Muscle layer of duodenum (tissue), 2 donors: ENCODE measurements around the gene ARHGEF37.

Experiments used
- H3K27ac ChIP-seq: one replicate; pipeline ENCODE4 v1.7.0; 2013; ENCODE audit warnings: mild to moderate bottlenecking, low read length
- H3K27me3 ChIP-seq: one replicate; pipeline ENCODE4 v1.7.0; 2013; ENCODE audit warnings: low read depth, mild to moderate bottlenecking, control low read depth, low read length
- H3K36me3 ChIP-seq, 2 donors: one replicate each; pipeline ENCODE4 v1.7.0; 2013; ENCODE audit warnings: low read length in 2 of 2, control low read depth in 1 of 2, mild to moderate bottlenecking in 1 of 2; ENCODE audit not compliant: insufficient read depth in 2 of 2, control insufficient read depth in 1 of 2
- H3K4me1 ChIP-seq, 2 donors: one replicate each; pipeline ENCODE4 v1.7.0; 2013; ENCODE audit warnings: low read length in 2 of 2, mild to moderate bottlenecking in 2 of 2, control low read depth in 1 of 2, moderate library complexity in 1 of 2; ENCODE audit not compliant: insufficient read depth in 2 of 2, control insufficient read depth in 1 of 2
- H3K4me3 ChIP-seq, 2 donors: one replicate each; pipeline ENCODE4 v1.7.0; 2013; ENCODE audit warnings: low read length in 2 of 2, low read depth in 1 of 2, mild to moderate bottlenecking in 1 of 2
- H3K9me3 ChIP-seq, 2 donors: one replicate each; pipeline ENCODE4 v1.7.0; 2013; ENCODE audit warnings: low read length in 2 of 2, control low read depth in 1 of 2, mild to moderate bottlenecking in 1 of 2; ENCODE audit not compliant: control insufficient read depth in 1 of 2
- donor health status: healthy.

Gene ARHGEF37

DNA sequence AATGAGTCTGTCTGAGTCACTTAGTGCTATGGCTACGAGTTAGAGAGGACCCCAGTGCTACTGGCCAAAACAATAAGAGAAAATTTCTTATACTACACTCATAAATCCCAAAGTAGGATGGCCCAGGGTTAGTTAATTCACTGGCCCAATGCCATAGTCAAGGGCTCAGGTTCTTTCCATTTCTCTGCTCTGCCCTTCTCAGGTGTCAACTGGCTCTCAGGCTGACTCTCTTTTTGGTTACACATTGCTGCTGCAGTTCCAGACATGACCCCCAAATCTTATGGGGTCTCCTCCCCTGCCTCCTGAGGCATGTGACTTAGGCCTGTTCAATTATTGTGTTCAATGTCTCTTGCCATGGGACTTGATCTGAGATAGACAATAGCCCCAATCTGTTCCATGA is 70.4 kb downstream of the ARHGEF37 start:
- no peak overlapping the region for H3K4me3 ChIP-seq
- H3K9me3 ChIP-seq = no peaks in the 10 kb centered on the region
- no peak overlapping the region for H3K27ac ChIP-seq
- H3K4me1 ChIP-seq = no peaks in the 10 kb centered on the region
- H3K36me3 ChIP-seq = no peaks in the 10 kb centered on the region
- H3K27me3 ChIP-seq = no peaks in the 10 kb centered on the region

DNA sequence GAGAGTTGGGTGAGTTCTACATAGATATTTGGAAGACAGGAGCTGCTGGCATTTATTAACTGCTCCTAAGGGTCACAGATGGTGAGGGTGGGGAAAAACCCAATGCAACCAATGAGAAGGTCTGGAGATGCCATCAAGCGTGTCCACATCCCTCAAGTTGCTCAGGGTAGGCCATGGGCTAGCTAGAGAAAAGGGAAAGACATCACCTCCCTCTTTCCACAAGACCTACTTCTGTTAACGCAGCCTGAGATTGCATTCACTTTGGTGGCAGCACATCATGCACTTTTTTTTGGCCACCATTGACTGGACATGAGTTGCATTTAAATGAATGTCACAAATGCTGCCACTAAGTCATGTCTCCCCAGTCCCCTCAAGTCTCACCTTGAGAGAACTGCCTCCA is 71.4 kb downstream of the ARHGEF37 start:
- H3K36me3 ChIP-seq = no peaks in the 10 kb centered on the region
- no peaks in the 10 kb centered on the region for H3K9me3 ChIP-seq
- no peaks in the 10 kb centered on the region for H3K27me3 ChIP-seq
- no peak overlapping the region for H3K4me3 ChIP-seq
- no peak overlapping the region for H3K27ac ChIP-seq
- H3K4me1 ChIP-seq = no peaks in the 10 kb centered on the region

DNA sequence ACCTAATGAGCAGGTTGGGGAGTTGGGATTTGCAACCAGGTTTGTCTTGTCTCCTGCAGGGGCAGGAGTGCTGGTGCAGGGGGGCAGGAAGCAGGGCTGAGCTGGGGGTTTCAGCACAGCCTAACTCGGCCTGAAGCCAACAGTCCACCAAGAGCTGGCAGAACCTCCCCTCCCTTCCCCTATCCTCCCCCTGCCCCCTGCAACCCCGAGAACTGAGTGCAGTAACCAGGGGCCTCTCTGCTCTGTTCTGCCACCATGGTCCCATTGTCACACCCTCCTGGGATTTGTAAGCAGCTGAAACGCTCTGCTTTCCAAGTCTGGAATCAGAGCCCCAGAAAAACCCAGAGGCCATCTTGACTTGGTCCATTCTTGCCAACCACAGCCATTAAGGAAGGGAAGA is 72.9 kb downstream of the ARHGEF37 start:
- H3K4me1 ChIP-seq = no peaks in the 10 kb centered on the region
- H3K9me3 ChIP-seq = no peaks in the 10 kb centered on the region
- no peaks in the 10 kb centered on the region for H3K27me3 ChIP-seq
- H3K4me3 ChIP-seq = no peak overlapping the region
- H3K36me3 ChIP-seq = no peaks in the 10 kb centered on the region
- H3K27ac ChIP-seq = no peak overlapping the region

DNA sequence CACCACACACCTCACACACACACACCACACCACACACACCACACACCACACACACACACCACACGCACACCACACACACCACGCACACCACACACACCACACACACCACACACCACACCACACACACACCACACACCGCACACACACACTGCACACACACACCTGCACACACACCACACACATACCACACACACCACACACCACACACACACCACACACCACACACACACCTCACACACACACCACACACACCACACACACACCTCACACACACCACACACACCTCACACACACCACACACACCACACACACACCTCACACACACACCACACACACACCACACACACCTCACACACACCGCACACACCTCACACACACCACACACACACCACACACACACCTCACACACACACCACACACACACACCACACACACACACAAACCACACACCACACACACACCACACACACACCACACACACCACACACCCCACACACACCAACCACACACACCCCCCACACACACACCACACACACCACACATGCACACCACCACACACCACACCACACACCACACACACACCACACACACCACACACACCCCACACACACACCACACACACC is 73.7 kb downstream of the ARHGEF37 start:
- Histone ChIP-seq H3K36me3 (no peaks in the 10 kb centered on the region), H3K4me1 (no peaks in the 10 kb centered on the region), H3K9me3 (no peaks in the 10 kb centered on the region), H3K4me3 (no peak overlapping the region), H3K27me3 (no peaks in the 10 kb centered on the region), H3K27ac (no peak overlapping the region)

DNA sequence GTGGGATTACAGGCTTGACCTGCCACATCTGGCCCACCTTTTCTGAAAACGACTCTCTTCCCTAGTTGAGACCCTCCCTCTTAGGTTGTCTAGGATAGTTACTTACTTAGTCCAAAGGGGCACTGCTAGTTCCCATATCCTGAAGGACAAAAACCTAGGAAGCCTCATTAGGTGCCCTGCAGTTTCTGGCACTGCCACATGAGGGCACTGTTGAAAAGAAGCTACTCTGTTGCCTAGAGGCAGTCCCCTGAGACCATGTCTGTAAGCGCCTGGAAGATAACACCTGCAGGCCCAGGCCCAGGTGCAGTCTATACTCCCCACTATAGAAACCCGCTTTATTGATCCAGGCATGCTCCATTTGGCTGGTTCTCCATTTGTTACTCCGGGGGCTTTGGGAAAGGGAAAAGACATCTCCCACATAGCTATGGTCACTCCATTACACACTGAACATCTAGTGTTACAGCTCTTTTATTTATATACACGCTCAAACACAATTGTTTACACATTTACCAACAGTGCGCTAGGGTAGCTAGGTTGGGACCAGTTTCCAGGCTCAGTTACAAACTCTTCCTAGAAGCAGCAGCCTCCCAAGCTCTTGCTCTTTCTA is 75.4 kb downstream of the ARHGEF37 start:
- no peak overlapping the region for H3K4me3 ChIP-seq
- H3K27me3 ChIP-seq = no peaks in the 10 kb centered on the region
- no peak overlapping the region for H3K27ac ChIP-seq
- no peaks in the 10 kb centered on the region for H3K36me3 ChIP-seq
- no peaks in the 10 kb centered on the region for H3K9me3 ChIP-seq
- H3K4me1 ChIP-seq = no peaks in the 10 kb centered on the region

DNA sequence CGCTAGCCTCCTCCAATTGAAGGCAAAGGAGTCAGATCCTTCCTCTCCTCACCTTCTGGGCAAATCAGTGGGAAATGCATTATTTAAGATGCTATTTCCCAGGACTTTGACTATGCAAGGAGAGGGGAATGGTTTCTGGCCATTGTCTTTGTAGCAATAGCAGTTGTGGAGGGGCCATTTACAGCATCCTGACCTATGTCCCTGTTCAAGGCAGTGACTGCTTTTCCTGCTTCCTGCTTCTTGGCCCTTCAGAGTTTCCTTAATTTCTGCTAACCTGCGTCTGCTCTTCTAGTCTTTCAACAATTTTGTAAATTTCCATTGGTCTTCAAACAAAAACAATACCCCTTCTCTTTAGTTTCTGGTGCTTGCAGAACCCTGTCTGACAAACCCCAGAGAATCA is 76.0 kb downstream of the ARHGEF37 start:
- Histone ChIP-seq H3K36me3 (no peaks in the 10 kb centered on the region), H3K4me1 (no peaks in the 10 kb centered on the region), H3K9me3 (no peaks in the 10 kb centered on the region), H3K27me3 (no peaks in the 10 kb centered on the region), H3K4me3 (no peak overlapping the region), H3K27ac (no peak overlapping the region)

DNA sequence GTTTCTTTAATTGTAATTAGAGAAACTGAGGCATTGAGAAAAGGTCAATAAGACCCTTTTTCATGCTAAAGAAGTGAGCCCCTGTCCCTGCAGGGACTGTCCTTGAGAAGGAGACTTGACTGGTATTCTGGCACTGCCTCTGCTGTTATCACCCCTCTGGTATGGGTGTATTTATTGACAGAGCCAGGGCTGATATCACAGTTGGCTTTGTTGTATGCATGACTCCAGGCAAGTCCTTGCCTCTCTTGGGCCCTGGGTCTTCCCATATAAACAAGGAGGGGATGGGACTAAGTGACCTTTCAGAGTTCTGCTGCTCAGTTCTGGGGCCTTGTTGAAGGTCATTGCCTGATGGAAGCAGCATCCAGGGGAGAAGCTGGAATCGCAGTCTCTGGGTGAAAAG is 77.0 kb downstream of the ARHGEF37 start:
- H3K27me3 ChIP-seq = no peaks in the 10 kb centered on the region
- H3K36me3 ChIP-seq = no peaks in the 10 kb centered on the region
- no peak overlapping the region for H3K4me3 ChIP-seq
- H3K27ac ChIP-seq = no peak overlapping the region
- H3K9me3 ChIP-seq = no peaks in the 10 kb centered on the region
- no peaks in the 10 kb centered on the region for H3K4me1 ChIP-seq

DNA sequence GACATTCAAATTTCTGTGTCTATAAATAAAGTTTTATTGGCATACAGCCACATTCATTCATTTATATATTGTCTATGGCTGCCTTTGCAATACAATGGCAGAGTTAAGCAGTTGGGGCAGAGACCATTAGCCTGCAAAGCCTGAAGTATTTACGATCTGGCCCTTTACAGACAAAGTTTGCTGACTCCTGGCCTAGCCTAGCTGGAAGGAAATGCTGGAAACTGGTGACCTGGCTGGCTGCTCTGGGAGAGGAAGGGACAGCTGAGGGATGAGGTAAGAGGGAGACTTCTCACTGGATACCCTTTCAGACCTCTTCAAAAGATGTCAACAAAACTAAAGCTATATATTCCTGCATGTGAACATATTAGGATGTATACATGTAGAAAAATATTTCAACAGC is 82.8 kb downstream of the ARHGEF37 start:
- Histone ChIP-seq H3K9me3 (peaks cover 3 to 5% of the 10 kb centered on the region in 2 donors), H3K4me1 (peaks cover 4 to 13% of the 10 kb centered on the region in 2 donors), H3K4me3 (no peak overlapping the region), H3K27ac (no peak overlapping the region), H3K27me3 (no peaks in the 10 kb centered on the region), H3K36me3 (no peaks in the 10 kb centered on the region)

DNA sequence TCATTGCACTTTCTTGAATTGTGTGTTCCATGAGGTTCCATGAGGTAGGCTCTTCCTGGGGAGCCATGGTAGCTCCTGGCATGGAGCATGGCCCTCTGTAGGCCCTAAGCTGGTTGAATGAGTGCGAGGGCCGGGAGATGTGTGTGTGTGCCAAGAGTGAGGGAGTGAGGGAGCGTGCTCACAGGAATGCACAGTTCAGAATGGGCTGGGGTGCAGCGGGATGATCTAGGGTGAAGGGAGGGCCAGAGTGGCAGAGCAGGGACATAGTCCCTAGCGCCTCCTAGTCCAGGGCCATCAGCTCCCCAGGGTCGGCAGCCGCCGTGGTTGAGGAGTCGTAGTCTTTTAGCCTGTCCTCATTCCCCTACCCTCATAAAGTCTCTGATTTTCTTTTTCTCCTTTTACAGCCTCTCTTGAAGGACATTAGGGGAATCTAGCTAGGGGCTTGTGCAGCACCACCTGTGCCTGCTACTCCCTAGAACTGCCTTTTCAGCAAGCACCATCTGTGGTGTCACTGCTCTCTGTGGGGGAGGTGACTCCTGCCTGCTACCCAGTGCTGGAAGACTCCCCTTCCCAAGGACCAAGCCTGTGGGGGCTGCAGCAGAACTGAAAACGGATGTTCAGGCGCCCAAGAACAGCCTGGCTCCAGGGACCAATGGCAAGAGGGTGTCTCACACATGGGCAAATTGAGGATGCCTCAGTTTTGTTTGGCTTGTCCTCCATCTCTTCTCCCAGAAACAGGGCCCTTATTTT is 83.5 kb downstream of the ARHGEF37 start:
- Histone ChIP-seq H3K4me1 (peaks cover 4 to 13% of the 10 kb centered on the region in 2 donors), H3K9me3 (peaks cover 3 to 5% of the 10 kb centered on the region in 2 donors), H3K36me3 (no peaks in the 10 kb centered on the region), H3K27ac (no peak overlapping the region), H3K27me3 (no peaks in the 10 kb centered on the region), H3K4me3 (no peak overlapping the region)

DNA sequence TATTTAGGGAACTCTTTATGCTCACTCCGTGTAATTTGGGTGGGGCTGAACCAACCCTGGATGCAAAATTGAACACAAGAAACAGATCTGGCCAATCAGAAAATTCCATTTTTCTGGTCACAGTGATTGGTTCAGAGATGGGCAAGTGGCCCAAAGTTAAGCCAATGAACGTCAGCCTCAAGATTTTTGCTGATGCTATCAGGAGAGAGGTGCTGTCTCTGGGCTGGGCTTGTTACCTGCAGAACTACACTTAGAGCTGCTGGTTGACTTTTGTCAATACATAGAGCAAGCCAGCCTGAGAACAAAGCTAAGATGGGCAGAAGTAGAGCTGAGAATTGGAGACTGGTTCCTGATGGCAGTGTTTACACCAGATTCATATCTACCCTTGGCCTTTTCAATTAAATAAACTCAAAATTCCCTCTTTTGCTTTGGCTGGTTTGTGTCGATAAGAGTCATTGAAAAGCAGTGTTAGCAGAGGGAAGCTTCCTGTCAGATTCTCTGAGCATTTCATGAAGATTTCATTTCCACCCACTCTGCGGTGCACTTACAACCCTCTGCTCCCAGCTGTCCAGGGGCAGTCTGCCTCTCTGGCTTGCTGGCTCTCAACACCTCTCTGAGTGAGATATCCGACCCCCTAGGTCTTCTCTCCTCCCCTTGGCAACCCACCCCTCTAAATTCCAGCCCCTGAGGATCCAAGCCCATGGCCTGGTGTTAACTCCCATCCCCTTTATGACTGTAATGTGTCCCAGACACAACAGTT is 84.3 kb downstream of the ARHGEF37 start:
- Histone ChIP-seq H3K4me1 (peaks cover 4 to 13% of the 10 kb centered on the region in 2 donors), H3K27ac (no peak overlapping the region), H3K4me3 (no peak overlapping the region), H3K36me3 (no peaks in the 10 kb centered on the region), H3K9me3 (peaks cover 3 to 5% of the 10 kb centered on the region in 2 donors), H3K27me3 (no peaks in the 10 kb centered on the region)

DNA sequence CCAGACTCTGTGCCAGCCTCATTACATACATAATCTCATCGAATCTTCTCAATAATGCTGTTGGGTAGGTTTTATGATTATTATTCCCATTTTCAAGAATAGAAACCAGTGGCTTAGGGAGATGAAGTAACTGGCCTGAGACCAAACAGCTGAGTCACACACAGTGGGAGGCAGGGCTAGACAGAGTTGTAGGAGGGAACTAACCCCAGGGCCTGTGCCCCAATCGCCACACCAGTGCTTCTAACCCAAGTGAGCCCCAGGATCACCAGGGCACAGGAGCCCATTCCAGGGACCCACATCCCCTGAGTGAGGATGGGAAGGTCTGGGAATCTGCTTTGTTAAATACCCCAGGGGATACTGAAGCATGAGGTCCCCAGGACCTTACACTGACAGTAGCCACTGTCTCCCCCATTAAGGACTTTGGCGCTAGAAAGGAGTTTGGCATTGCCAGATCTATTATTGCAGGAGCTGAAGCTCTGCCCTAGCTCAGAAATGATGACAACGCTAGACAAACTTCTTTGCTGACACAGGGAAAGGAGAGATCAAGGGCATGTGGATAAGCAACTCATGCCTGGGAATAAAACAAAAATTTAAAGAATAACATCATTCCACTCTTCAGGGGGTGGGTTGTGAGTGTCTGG is 85.0 kb downstream of the ARHGEF37 start:
- peak overlapping the region; percentile 14 for H3K27ac ChIP-seq
- no peaks in the 10 kb centered on the region for H3K36me3 ChIP-seq
- H3K27me3 ChIP-seq = no peaks in the 10 kb centered on the region
- H3K9me3 ChIP-seq = peaks cover 3 to 5% of the 10 kb centered on the region in 2 donors
- H3K4me1 ChIP-seq = peaks cover 4 to 13% of the 10 kb centered on the region in 2 donors
- H3K4me3 ChIP-seq = no peak overlapping the region
